IMR-90 (cell line): ENCODE results near the gene ANXA7. TPM values are rescaled to one million over a fixed set of nuclear protein-coding genes. Genes with fewer than 3 reads are reported as not detected.

Experiments
- ATAC-seq: fragments of 200-7000 bp; cut with Tn5 transposase; 2 replicates; pipeline ENCODE4 v1.9.1; 2020; ENCODE audit warnings: low read depth, mild to moderate bottlenecking, moderate library complexity
- BruUV-seq: library from RNA; stranded (reverse); fragments of 400-500 nt; replicated peaks from 2 replicates; lab custom pipeline; 2021; lab: Mats Ljungman, UMichigan
- CTCF ChIA-PET: fragments of 300-600 bp; formaldehyde crosslinking; extraction: SDS; loops from one replicate; lab custom pipeline; 2021; ENCODE audit warnings: antibody characterized with exemption; lab: Yijun Ruan, JAX
- POLR2A ChIA-PET: fragments of 300-600 bp; sonication (Branson Sonifier 250); formaldehyde crosslinking; loops from one replicate; lab custom pipeline; 2022; ENCODE audit warnings: antibody characterized with exemption; ENCODE audit not compliant: unreplicated experiment; lab: Charles Lee
- DNase-seq: peaks from one replicate; pipeline ENCODE4 v3.0.0; 2013
- H2AFZ ChIP-seq: replicated peaks from 2 replicates; pipeline ENCODE3; 2013; ENCODE audit warnings: low read length, mild to moderate bottlenecking; ENCODE audit not compliant: poor library complexity
- H2AK5ac ChIP-seq: 2 replicates; pipeline ENCODE4 v1.6.1; 2013; ENCODE audit warnings: low read depth, low read length, inconsistent platforms
- H2AK9ac ChIP-seq: replicated peaks from 2 replicates; pipeline ENCODE3; 2013; ENCODE audit warnings: mild to moderate bottlenecking, low read depth, low read length, moderate library complexity; ENCODE audit not compliant: poor library complexity
- H2BK120ac ChIP-seq: 2 replicates; pipeline ENCODE4 v1.6.1; 2013; ENCODE audit warnings: low read depth, low read length, inconsistent platforms
- H2BK15ac ChIP-seq: 3 replicates; pipeline ENCODE4 v1.6.1; 2013; ENCODE audit warnings: low read depth, low read length, inconsistent platforms
- H2BK20ac ChIP-seq: 2 replicates; pipeline ENCODE4 v1.6.1; 2013; ENCODE audit warnings: low read depth, mild to moderate bottlenecking, inconsistent platforms, low read length, moderate library complexity
- H2BK5ac ChIP-seq: 2 replicates; pipeline ENCODE4 v1.6.1; 2013; ENCODE audit warnings: mild to moderate bottlenecking, low read depth, low read length, inconsistent platforms; ENCODE audit not compliant: poor library complexity, severe bottlenecking
- H3K14ac ChIP-seq: replicated peaks from 2 replicates; pipeline ENCODE4 v1.6.1; 2013; ENCODE audit warnings: low read depth, low read length, inconsistent platforms
- H3K18ac ChIP-seq: 2 replicates; pipeline ENCODE4 v1.6.1; 2013; ENCODE audit warnings: low read depth, low read length, control low read depth
- H3K23ac ChIP-seq: 2 replicates; pipeline ENCODE4 v1.6.1; 2013; ENCODE audit warnings: low read depth, low read length, inconsistent platforms
- H3K27ac ChIP-seq: 2 replicates; pipeline ENCODE4 v1.5.1; 2013; ENCODE audit warnings: mild to moderate bottlenecking, control low read depth, low read length; ENCODE audit not compliant: insufficient read depth
- H3K27me3 ChIP-seq: 2 replicates; pipeline ENCODE4 v1.6.1; 2013; ENCODE audit warnings: low read length; ENCODE audit not compliant: control insufficient read depth, insufficient read depth
- H3K36me3 ChIP-seq: 2 replicates; pipeline ENCODE4 v1.6.1; 2013; ENCODE audit warnings: low read length, mixed read lengths; ENCODE audit not compliant: control insufficient read depth, insufficient read depth
- H3K4ac ChIP-seq: 2 replicates; pipeline ENCODE4 v1.6.1; 2013; ENCODE audit warnings: low read depth, low read length, inconsistent platforms
- H3K4me1 ChIP-seq: 2 replicates; pipeline ENCODE4 v1.6.1; 2013; ENCODE audit warnings: low read length, mixed read lengths; ENCODE audit not compliant: control insufficient read depth, insufficient read depth
- H3K4me2 ChIP-seq: 2 replicates; pipeline ENCODE4 v1.6.1; 2013; ENCODE audit warnings: low read depth, mild to moderate bottlenecking, control low read depth, low read length, moderate library complexity
- H3K4me3 ChIP-seq: 2 replicates; pipeline ENCODE4 v1.5.1; 2013; ENCODE audit warnings: low read depth, mild to moderate bottlenecking, control low read depth, low read length, moderate library complexity; ENCODE audit not compliant: insufficient read depth
- H3K56ac ChIP-seq: 2 replicates; pipeline ENCODE4 v1.6.1; 2013; ENCODE audit warnings: low read length, inconsistent platforms; ENCODE audit not compliant: insufficient read depth; ENCODE audit errors: extremely low read depth
- H3K79me1 ChIP-seq, 2 experiments: 2 replicates each; pipeline ENCODE4 v1.6.1; 2013; ENCODE audit warnings: low read length in 2 of 2, inconsistent platforms in 1 of 2, low read depth in 1 of 2
- H3K9ac ChIP-seq: 2 replicates; pipeline ENCODE4 v1.6.1; 2013; ENCODE audit warnings: low read depth, low read length, control low read depth
- H3K9me1 ChIP-seq: 2 replicates; pipeline ENCODE4 v1.6.1; 2013; ENCODE audit warnings: low read length, inconsistent platforms; ENCODE audit not compliant: insufficient read depth
- H3K9me3 ChIP-seq: 2 replicates; pipeline ENCODE4 v1.6.1; 2013; ENCODE audit warnings: low read length; ENCODE audit not compliant: control insufficient read depth, insufficient read depth
- H4K20me1 ChIP-seq: 2 replicates; pipeline ENCODE4 v1.6.1; 2013; ENCODE audit warnings: low read length, inconsistent platforms; ENCODE audit not compliant: insufficient read depth
- H4K5ac ChIP-seq: 2 replicates; pipeline ENCODE4 v1.6.1; 2013; ENCODE audit warnings: mild to moderate bottlenecking, low read depth, low read length, control low read depth
- H4K8ac ChIP-seq, 2 experiments: 2 replicates each; pipeline ENCODE4 v1.6.1; 2013; ENCODE audit warnings: low read depth in 2 of 2, low read length in 2 of 2, control low read depth in 1 of 2, inconsistent platforms in 1 of 2
- H4K91ac ChIP-seq: 2 replicates; pipeline ENCODE4 v1.6.1; 2013; ENCODE audit warnings: low read depth, low read length, inconsistent platforms; ENCODE audit not compliant: insufficient read depth
- CTCF ChIP-seq: conservative IDR thresholded peaks from 2 replicates; pipeline ENCODE4 v1.5.1; 2012; ENCODE audit warnings: mild to moderate bottlenecking, low read depth, low read length, improper control_type of control experiment
- MAFK ChIP-seq: IDR thresholded peaks from 2 replicates; pipeline ENCODE4 v1.6.1; 2012; ENCODE audit warnings: low read depth, low read length, improper control_type of control experiment
- MAZ ChIP-seq: IDR thresholded peaks from 2 replicates; pipeline ENCODE4 v1.6.1; 2012; ENCODE audit warnings: low read depth, mild to moderate bottlenecking, low read length, improper control_type of control experiment, moderate library complexity, borderline replicate concordance
- MXI1 ChIP-seq: IDR thresholded peaks from 2 replicates; pipeline ENCODE4 v1.6.1; 2012; ENCODE audit warnings: low read depth, mild to moderate bottlenecking, low read length, moderate library complexity, borderline replicate concordance
- NFE2L2 ChIP-seq: fragments of 150-350 bp; IDR thresholded peaks from 2 replicates; pipeline ENCODE4 v1.6.1; 2016; ENCODE audit warnings: low read depth, mild to moderate bottlenecking, low read length
- POLR2A ChIP-seq: IDR thresholded peaks from 2 replicates; pipeline ENCODE4 v1.6.1; 2012; ENCODE audit warnings: mild to moderate bottlenecking, low read depth, low read length
- RCOR1 ChIP-seq: IDR thresholded peaks from 2 replicates; pipeline ENCODE4 v1.6.1; 2012; ENCODE audit warnings: mild to moderate bottlenecking, low read length, improper control_type of control experiment; ENCODE audit not compliant: insufficient replicate concordance
- RFX5 ChIP-seq: IDR thresholded peaks from 2 replicates; pipeline ENCODE4 v1.8.0; 2012; ENCODE audit warnings: low read depth, mild to moderate bottlenecking, low read length, moderate library complexity
- SMC3 ChIP-seq: fragments of 150-350 bp; IDR thresholded peaks from 2 replicates; pipeline ENCODE4 v1.6.1; 2016; ENCODE audit warnings: low read depth, mild to moderate bottlenecking, antibody characterized with exemption, low read length, moderate library complexity
- USF2 ChIP-seq: fragments of 150-350 bp; IDR thresholded peaks from 2 replicates; pipeline ENCODE4 v1.6.1; 2017; ENCODE audit warnings: mild to moderate bottlenecking, antibody characterized with exemption, low read length, low read depth
- WGBS, 2 experiments: methylation state at CpG; one replicate each; pipeline versions ENCODE4 v1.1.5 to v1.1.7; 2013; ENCODE audit warnings: missing lambda C conversion rate in 2 of 2; ENCODE audit not compliant: insufficient read length in 1 of 2; ENCODE audit errors: extremely low coverage in 2 of 2; 5-methylcytosine and 5-hydroxymethylcytosine counted together
- dilution Hi-C: fragments of 300-500 bp; cut with HindIII; formaldehyde crosslinking; loops from one replicate; pipeline ENCODE4 v1.14.3; 2018; ENCODE audit warnings: low sequenced_read_pairs; ENCODE audit not compliant: unreplicated experiment
- in situ Hi-C: fragments of 300-500 bp; cut with MboI; formaldehyde crosslinking; loops from 3 replicates; pipeline ENCODE4 v1.14.3; 2019; ENCODE audit warnings: low sequenced_read_pairs, inconsistent platforms, mixed read lengths
- intact Hi-C: fragments of 100-400 bp; cut with micrococcal nuclease; formaldehyde crosslinking; loops from 2 replicates; pipeline ENCODE4 v1.10.0; 2022
- polyA plus RNA-seq, 3 experiments: library from polyadenylated mRNA; depleted of rRNA; stranded (reverse); fragments of >200 nt; gene quantifications; 2 replicates each; pipeline ENCODE4 v1.2.3, GENCODE V29; 2012; ENCODE audit warnings: low replicate concordance in 1 of 3
- total RNA-seq: library from RNA; depleted of rRNA; stranded (reverse); fragments of >200 nt; gene quantifications from 2 replicates; pipeline ENCODE4 v1.2.3, GENCODE V29; 2012

Gene ANXA7
- total and polyA plus RNA-seq, 2 of the 4 experiments (the other 2 are of a cell fraction), result 77.4 to 120 TPM

- WGBS, 2 experiments, result no CpG with 5 or more reads among the region's 4 CpGs
- ChIA-PET CTCF (no interaction called here), POLR2A (no interaction called here)
- no peak overlapping the region for H3K18ac ChIP-seq
- no peak for ATAC-seq
- peaks cover 14 to 41% of the 10 kb centered on the region in 2 experiments for H3K79me1 ChIP-seq
- no peak overlapping the region for H3K4ac ChIP-seq
- dilution Hi-C loops (no loop called here), in situ Hi-C loops (no loop called here), intact Hi-C loops (no loop called here)
- H2BK120ac ChIP-seq, result no peak overlapping the region
- H2AK5ac ChIP-seq, result no peak overlapping the region
- H2AFZ ChIP-seq, result no peak overlapping the region
- no peak overlapping the region for H3K56ac ChIP-seq
- no peaks in the 10 kb centered on the region for H3K9me3 ChIP-seq
- peaks cover 2% of the 10 kb centered on the region; the same call in 1 of the 2 replicates for H3K9me1 ChIP-seq
- no peak overlapping the region for H3K23ac ChIP-seq
- H2BK15ac ChIP-seq, result no peak overlapping the region
- BruUV-seq, result no TSS peak
- H3K27me3 ChIP-seq, result no peaks in the 10 kb centered on the region
- H2BK20ac ChIP-seq, result no peak overlapping the region
- peaks cover 19% of the 10 kb centered on the region; the same call in 1 of the 2 replicates for H4K20me1 ChIP-seq
- peaks cover 11% of the 10 kb centered on the region for H3K36me3 ChIP-seq
- H3K4me2 ChIP-seq, result no peak overlapping the region
- H4K91ac ChIP-seq, result no peak overlapping the region
- no peak overlapping the region for H2BK5ac ChIP-seq
- H3K9ac ChIP-seq, result no peak overlapping the region
- H3K27ac ChIP-seq, result no peak overlapping the region
- no peak overlapping the region for H3K14ac ChIP-seq
- H2AK9ac ChIP-seq, result no peak overlapping the region
- no peak overlapping the region for H4K8ac ChIP-seq
- no peaks in the 10 kb centered on the region for H3K4me1 ChIP-seq
- no peak overlapping the region for H3K4me3 ChIP-seq
- no peak for DNase-seq
- no peak for TF ChIP-seq MXI1
- TF ChIP-seq RCOR1, result no peak
- no peak for TF ChIP-seq USF2
- no peak for TF ChIP-seq NFE2L2
- TF ChIP-seq POLR2A, result no peak
- no peak for TF ChIP-seq SMC3
- TF ChIP-seq MAZ, result no peak
- TF ChIP-seq RFX5, result no peak
- no peak for TF ChIP-seq MAFK
- TF ChIP-seq CTCF, result no peak
- H4K5ac ChIP-seq, result no peak overlapping the region
These were observed 14.8 kb downstream of the ANXA7 start for GRCh38 chr10:73399063-73399462.
